Islet precursor cell (in vitro differentiated cells): Measurements from ENCODE around the gene MYO7A.

Experiments
- DNase-seq: peaks from one replicate; pipeline ENCODE4 v3.0.0-alpha.2; 2018

The MYO7A gene

DNA sequence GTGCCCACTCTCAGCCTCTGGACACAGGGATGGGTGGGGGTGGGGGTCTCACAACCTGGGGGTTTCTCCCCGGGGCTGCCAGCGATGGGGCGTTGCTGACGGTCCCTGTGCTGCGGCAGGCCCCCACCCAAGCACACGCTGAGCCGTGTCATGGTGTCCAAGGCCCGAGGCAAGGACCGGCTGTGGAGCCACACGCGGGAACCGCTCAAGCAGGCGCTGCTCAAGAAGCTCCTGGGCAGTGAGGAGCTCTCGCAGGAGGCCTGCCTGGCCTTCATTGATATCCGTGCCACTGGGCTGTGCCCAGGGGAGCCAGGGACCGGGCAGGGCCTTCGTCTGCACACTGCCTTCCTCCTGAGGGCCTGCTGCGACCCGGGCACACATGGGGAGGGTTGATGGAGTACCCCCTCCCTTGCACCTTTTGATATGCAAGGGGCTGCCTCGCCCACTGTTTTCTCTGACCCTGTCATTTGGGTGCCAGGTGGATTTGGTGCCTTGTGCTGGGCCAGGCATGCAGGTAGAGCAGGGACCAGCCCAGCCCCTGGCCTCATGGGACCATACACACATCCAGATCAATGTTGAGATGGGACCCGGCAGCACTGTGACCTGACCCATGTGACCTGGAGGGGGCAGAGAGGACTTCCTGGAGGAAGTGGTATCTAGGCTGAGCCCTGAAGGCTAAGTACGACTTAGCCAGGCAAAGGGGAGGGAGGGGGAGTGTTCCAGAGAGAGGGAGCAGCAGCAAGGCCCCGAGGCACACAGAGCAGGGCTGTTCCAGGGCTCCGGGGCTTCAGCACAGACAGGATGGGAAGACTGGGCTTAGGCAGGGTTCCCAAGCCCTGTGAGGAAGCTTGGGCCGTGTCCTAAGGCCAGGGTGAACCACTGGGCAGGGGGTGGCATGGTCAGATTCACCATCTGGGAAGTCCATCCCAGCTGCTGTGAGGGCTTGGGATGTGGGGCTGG, 75.2 kb downstream of the MYO7A start:
- no peak for DNase-seq

DNA sequence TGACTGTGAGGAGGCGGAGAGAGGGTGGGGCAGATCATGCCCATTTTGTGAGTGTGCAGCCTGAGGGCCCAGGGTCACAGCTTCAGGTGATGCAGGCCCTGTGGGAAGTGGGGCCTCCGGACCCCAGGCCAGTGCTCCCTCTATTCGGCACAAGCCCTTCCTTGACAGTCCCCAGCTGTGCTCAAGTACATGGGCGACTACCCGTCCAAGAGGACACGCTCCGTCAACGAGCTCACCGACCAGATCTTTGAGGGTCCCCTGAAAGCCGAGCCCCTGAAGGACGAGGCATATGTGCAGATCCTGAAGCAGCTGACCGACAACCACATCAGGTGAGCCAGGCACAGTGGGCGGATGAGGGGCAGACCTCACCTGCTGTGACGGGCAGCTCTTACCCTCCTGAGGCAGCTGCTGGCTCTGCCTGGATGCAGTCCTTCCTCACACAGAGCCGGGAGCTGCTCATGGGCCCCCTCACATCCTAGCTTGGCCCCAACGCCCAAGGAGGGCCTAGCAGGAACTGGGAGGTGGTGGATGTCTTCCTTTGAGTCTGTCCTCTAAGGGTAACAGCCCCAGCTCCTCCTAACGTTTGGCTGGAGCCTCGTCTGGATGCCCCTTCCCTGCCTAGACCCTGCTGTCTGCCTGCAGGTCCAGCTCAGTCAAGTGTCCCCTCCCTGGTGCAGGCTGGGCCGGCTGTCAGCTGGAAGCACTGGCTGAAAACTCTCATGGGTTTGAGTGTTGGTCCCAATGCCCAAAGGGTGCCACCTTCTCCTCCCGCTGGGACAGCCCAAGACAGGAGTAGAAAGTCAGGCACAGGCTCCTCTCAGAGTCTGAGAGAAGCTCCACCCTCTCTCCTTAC, 76.1 kb downstream of the MYO7A start:
- DNase-seq, result no peak

DNA sequence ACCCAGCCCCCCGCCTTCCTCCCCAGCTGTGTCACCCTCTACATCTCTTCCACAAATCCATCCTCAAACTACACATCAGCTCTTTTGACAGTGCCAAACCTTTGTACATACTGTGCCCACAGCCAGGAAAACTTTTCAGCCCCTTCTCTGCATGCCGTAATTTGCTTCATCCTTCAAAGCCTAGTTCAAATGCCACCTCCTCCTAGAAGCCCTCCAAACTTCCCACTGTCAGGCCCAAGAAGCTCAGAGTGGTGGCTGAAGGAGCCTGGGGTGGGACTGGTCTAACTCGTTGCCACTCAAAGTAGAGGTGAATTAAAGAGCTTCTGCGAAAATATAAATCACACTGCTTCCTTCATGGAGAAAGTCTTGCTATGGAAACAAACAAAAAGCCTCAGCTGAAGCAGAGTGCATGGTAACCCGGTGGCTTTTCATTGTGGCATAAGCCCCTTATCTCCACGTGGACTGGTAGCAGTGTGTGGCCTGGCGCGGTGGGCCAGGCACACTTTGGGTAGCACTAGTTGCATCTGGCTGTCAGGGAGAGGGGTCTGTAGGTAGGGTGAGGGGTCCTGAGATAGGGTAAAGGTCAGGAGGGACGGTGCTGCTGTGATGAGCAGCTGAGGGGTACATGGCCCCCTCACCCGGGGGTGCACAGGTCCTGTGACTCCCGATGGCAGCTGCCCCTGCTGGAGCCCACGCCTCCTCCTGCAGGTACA, 76.9 kb downstream of the MYO7A start:
- DNase-seq, result no peak

DNA sequence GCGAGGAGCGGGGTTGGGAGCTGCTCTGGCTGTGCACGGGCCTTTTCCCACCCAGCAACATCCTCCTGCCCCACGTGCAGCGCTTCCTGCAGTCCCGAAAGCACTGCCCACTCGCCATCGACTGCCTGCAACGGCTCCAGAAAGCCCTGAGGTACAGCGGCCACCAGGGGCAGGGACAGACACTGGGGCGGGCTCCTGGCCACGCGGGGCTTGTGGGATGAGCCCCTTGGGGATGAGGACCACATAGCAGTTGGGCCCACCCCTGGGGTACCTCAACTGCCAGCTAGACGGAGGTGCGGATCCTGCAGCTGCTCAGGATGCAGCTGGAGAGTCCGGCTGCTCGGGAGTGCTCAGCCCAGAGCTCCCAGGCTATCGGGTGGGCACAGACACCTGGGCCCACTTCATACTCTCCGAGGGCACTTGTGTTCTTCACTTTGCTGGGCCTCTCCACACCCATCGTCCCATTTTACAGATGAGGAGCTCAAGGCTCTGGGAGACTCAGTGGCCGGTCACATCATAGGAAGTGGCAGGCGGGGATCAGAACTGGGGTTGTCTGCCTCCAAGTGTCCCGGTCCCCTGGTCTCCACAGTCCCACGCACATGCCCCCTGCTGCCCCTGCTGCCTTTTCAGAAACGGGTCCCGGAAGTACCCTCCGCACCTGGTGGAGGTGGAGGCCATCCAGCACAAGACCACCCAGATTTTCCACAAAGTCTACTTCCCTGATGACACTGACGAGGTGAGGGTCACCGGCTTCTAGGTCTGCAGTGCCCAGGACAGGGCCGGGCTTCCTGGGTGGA, 77.6 kb downstream of the MYO7A start:
- no peak for DNase-seq

- no peak for DNase-seq
Measured at GRCh38 chr11:77206264-77207018, 78.4 kb downstream of the MYO7A start.

DNA sequence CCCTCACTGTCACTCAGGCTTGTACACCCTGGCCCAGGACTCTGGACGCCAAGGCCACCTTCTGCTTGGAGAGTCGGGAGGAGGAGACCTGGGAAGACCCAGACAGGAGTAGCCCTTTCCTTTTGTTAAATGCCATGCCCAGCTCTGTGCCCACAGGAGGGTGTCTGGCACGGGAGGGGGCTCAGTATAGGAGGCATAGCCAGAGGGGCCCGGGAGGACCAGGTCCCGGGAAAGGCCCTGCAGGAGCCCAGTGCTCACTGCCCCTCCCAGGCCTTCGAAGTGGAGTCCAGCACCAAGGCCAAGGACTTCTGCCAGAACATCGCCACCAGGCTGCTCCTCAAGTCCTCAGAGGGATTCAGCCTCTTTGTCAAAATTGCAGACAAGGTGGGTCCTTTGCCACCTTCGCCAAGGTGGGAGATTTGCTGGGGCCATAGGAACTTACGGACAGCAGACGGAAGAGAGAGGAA, 79.0 kb downstream of the MYO7A start:
- DNase-seq, result no peak

- no peak for DNase-seq
Measured at GRCh38 chr11:77207618-77208313, 79.7 kb downstream of the MYO7A start.

DNA sequence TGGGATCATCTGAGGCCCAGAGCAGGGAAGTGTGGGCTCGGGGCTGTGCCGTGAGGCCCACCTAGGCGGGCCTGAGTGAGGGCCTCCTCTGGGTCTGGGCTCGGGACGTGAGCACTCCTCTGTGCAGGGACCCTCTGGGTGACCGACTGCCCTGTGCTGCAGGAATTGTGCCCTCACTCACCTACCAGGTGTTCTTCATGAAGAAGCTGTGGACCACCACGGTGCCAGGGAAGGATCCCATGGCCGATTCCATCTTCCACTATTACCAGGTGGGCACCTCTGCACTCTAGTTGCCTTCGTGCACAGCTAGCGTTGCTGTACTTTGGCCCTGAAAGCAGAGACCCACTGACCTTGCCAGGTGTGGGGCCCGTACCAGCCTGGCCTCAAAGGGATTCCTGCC, 80.5 kb downstream of the MYO7A start:
- no peak for DNase-seq

GRCh38 chr11:77209663-77210062, 81.6 kb downstream of the MYO7A start:
- DNase-seq, result no peak

GRCh38 chr11:77211040-77211451, 83.0 kb downstream of the MYO7A start:
- DNase-seq, result peak; percentile 36

GRCh38 chr11:77211594-77212251, 83.7 kb downstream of the MYO7A start:
- no peak for DNase-seq

- DNase-seq, result no peak
Measured at GRCh38 chr11:77212314-77213007, 84.4 kb downstream of the MYO7A start.

DNA sequence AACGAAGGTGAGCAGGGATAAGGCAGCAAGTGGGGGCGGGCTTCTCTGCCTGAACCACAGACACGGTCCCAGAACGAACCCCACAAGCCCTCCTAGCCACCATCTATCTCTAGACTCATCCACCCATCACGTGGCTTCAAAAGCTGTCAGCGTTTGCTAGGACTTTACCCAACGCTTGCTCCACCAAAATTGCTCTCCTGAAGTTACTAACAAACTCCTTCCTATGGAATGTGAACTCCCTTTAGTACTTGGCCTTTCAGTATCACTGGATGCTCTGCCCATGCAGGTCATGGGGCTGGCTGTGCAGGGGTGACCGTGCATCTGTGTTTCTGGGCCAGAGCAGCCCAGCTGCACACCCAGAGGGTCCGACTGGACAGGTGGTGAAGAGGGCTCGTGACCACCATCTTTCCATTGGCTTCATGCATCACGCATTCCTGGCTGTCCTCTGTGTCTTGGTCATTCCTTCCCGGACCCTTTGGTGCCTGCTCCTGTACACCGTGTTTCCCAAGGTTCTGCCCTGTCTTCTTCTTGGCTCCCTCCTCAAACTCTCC, 85.1 kb downstream of the MYO7A start:
- peak; percentile 38 for DNase-seq

DNA sequence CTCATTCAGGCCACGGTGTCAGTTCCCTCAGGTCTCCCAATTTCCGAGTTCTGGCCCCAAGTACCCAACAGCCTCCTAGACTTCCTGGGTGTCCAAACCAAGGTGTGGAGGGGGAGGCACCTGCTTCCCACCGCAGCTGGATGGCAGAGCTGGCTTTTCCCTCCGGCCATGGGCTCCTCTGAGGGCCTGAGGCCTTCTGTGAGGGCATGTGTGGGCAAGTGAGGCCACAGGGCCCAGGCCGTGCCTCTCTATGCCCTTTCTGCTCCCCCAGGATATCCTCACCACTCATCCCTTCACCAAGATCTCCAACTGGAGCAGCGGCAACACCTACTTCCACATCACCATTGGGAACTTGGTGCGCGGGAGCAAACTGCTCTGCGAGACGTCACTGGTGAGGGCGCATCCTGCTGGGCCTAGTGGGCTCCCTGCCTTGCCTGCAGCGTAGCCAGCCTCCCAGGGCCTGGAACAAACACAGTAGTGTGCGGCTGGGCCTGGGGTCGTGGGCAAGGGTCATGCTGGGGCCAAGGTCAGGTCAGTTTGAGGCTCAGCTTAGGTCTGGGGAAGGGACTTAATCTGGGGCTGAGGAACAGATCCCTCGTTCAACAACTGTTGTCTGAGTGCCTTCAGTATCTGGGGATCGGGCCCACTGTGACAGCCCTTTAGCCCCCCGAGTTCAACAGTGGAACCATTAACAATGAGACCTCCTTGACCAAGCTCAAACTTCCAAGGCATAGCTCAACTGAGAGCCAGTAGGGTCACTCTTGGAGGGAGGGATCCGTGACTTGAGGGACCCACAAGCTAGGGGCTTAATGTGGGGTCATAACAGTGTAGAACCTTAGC, 85.8 kb downstream of the MYO7A start:
- DNase-seq, result peak; percentile 43

DNA sequence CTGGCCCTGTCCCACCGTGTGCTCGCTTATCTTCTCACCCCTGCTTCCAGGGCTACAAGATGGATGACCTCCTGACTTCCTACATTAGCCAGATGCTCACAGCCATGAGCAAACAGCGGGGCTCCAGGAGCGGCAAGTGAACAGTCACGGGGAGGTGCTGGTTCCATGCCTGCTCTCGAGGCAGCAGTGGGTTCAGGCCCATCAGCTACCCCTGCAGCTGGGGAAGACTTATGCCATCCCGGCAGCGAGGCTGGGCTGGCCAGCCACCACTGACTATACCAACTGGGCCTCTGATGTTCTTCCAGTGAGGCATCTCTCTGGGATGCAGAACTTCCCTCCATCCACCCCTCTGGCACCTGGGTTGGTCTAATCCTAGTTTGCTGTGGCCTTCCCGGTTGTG, 86.5 kb downstream of the MYO7A start:
- DNase-seq, result no peak

GRCh38 chr11:77215106-77215505, 87.1 kb downstream of the MYO7A start:
- no peak for DNase-seq

- no peak for DNase-seq
Measured at GRCh38 chr11:77217156-77217555, 89.1 kb downstream of the MYO7A start.

- DNase-seq, result no peak
Measured at GRCh38 chr11:77223797-77224196, 95.8 kb downstream of the MYO7A start.
